Gastroesophageal sphincter (tissue), 3 donors: ENCODE results near the gene ECSIT.

Source experiments
- EP300 ChIP-seq: sonication (generic); formaldehyde crosslinking; IDR thresholded peaks from one replicate; pipeline ENCODE4 v1.6.1; 2017; ENCODE audit warnings: antibody characterized with exemption, mild to moderate bottlenecking
- POLR2A ChIP-seq, 2 donors: fragments of 450-650 bp; IDR thresholded peaks; one replicate each; pipeline ENCODE4 v1.6.1; 2017; ENCODE audit warnings: antibody characterized with exemption in 2 of 2, mild to moderate bottlenecking in 2 of 2, moderate library complexity in 1 of 2
- TF ChIP-seq, protein P1 (sequence below), 4 experiments: fragments of 200-600 bp in 2 of 4; fragments of 450-650 bp in 2 of 4; sonication (generic) in 1 of 4; IDR thresholded peaks; one replicate each; pipeline ENCODE4 v1.5.1; 2017 to 2019; ENCODE audit warnings: antibody characterized with exemption in 4 of 4, mild to moderate bottlenecking in 2 of 4, moderate library complexity in 2 of 4

DNA sequence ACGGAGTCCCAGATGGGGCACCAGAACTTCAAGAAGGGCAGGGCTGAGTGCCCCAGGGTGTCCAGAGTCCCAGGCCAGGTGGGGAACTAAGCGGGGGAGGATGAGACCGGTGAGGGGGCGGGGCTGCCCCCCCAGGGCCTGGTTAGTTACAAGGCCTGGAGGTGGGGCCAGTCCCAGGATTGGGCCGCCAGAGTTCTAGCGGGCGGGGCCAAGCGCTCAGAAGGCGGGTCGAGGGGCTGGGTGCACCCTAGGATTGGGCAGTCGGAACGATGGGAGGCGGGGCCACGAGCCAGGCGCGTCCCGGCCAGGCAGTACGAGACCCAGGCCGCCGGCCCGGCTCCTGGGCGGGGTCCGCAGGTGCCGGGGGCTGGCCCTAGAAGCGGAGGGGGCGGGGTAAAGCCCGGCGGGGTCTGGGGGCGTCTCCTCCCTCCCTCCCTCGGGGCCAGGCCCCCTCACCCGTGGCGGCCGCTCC lies 23.9 kb downstream of the ECSIT start:
- TF ChIP-seq EP300 (no peak), POLR2A (IDR thresholded peaks at IDR 0.05) (no peak)
- TF ChIP-seq, protein P1, sequence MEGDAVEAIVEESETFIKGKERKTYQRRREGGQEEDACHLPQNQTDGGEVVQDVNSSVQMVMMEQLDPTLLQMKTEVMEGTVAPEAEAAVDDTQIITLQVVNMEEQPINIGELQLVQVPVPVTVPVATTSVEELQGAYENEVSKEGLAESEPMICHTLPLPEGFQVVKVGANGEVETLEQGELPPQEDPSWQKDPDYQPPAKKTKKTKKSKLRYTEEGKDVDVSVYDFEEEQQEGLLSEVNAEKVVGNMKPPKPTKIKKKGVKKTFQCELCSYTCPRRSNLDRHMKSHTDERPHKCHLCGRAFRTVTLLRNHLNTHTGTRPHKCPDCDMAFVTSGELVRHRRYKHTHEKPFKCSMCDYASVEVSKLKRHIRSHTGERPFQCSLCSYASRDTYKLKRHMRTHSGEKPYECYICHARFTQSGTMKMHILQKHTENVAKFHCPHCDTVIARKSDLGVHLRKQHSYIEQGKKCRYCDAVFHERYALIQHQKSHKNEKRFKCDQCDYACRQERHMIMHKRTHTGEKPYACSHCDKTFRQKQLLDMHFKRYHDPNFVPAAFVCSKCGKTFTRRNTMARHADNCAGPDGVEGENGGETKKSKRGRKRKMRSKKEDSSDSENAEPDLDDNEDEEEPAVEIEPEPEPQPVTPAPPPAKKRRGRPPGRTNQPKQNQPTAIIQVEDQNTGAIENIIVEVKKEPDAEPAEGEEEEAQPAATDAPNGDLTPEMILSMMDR (IDR thresholded peaks at IDR 0.05), result no peak
